Fibroblast of pulmonary artery (primary cell): Measurements from ENCODE around the gene MMP20.
A peak's percentile ranks its signal among the peaks of the same experiment; 100 is the strongest.

ENCODE experiments used
- DNase-seq: peaks from one replicate; pipeline ENCODE4 v3.0.0-alpha.2; 2010; ENCODE audit warnings: low read depth
- H3K4me3 ChIP-seq: replicated peaks from 2 replicates; pipeline ENCODE4 v1.5.1; 2011; ENCODE audit warnings: low read depth, mild to moderate bottlenecking, control low read depth, low read length, moderate library complexity
- TF ChIP-seq, protein P1 (sequence below): IDR thresholded peaks from 2 replicates; pipeline ENCODE4 v1.5.1; 2011; ENCODE audit warnings: mild to moderate bottlenecking, control low read depth, low read length, inconsistent platforms; ENCODE audit errors: missing control alignments

Gene MMP20

DNA sequence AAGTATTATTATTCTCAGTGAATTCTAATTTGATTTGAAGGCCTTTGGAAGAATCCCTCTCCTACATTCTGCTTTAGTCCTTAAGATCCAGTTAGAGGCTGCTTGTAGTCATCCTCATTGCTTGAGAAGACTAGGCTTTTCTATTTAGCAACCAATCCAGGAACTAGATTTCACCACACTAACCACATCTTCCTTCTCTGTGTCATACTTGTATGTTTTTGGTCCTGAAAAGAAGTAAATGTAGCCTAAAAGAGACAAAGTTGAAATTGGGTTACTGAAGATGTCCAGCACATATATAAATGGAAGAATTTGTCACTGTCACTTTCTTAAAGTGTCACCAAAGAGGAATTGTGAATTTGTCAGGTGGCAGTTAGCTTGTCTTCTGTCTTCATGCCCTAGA, 48.0 kb downstream of the MMP20 start:
- DNase-seq, result peak; percentile 24
- H3K4me3 ChIP-seq, result no peak overlapping the region
- TF ChIP-seq, protein P1, sequence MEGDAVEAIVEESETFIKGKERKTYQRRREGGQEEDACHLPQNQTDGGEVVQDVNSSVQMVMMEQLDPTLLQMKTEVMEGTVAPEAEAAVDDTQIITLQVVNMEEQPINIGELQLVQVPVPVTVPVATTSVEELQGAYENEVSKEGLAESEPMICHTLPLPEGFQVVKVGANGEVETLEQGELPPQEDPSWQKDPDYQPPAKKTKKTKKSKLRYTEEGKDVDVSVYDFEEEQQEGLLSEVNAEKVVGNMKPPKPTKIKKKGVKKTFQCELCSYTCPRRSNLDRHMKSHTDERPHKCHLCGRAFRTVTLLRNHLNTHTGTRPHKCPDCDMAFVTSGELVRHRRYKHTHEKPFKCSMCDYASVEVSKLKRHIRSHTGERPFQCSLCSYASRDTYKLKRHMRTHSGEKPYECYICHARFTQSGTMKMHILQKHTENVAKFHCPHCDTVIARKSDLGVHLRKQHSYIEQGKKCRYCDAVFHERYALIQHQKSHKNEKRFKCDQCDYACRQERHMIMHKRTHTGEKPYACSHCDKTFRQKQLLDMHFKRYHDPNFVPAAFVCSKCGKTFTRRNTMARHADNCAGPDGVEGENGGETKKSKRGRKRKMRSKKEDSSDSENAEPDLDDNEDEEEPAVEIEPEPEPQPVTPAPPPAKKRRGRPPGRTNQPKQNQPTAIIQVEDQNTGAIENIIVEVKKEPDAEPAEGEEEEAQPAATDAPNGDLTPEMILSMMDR, result no peak

DNA sequence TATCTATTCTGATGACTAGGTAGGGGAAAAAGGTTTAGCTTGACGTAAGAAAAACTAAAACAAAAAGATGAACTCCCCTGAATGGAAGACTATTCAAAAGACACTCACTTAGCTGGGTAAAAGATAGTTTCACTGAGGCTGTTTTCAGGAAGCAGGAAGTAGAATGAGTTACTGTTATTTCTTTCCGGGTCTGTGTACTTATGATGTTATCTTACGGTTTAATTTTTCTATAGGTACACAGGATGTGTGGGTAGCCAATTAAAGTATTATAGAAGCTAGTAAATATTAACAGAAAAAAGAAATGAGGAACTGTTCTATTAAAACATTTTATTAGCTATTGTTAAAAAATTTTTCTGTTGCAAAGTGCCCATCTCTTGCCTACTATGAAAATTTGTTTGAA, 48.8 kb downstream of the MMP20 start:
- TF ChIP-seq, protein P1, result no peak
- DNase-seq, result no peak
- H3K4me3 ChIP-seq, result no peak overlapping the region

DNA sequence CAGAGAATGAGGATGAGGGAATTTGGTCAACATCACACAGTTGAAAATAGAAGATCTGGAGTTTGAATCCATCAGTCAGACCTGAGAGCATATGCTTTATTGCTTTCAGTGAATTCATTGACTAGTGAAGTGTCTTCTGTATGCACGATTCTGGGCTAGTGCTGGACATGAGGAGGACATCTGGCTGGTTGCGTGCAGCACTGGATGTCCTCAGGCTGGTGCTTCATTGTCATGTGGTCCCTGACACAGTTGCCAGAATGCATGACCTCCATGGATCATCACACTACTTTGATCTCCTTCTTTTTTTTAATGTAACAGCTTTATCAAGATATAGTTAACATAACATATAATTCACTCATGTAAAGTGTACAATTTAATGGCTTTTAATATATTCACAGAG, 50.1 kb downstream of the MMP20 start:
- TF ChIP-seq, protein P1, result no peak
- H3K4me3 ChIP-seq, result no peak overlapping the region
- DNase-seq, result no peak

DNA sequence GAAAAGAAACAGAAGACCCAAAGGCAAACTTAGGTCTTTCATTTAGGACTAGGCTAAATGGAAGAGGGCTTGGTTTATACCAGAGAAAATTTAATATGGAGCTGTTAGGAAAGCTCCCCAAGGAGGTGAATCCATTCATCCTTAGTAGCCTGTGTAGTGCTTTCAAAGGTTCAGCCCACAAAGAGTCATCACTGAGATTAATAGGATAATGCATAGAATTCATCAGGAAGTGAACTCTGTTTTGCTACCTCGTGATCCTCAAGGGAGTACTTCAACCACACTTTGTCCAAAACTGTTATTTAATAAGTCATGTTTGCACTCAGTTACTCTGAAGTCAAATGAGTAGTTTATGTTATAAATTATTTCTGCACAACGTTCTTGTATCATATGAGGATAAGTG, 51.3 kb downstream of the MMP20 start:
- TF ChIP-seq, protein P1, result no peak
- H3K4me3 ChIP-seq, result no peak overlapping the region
- DNase-seq, result peak; percentile 41

DNA sequence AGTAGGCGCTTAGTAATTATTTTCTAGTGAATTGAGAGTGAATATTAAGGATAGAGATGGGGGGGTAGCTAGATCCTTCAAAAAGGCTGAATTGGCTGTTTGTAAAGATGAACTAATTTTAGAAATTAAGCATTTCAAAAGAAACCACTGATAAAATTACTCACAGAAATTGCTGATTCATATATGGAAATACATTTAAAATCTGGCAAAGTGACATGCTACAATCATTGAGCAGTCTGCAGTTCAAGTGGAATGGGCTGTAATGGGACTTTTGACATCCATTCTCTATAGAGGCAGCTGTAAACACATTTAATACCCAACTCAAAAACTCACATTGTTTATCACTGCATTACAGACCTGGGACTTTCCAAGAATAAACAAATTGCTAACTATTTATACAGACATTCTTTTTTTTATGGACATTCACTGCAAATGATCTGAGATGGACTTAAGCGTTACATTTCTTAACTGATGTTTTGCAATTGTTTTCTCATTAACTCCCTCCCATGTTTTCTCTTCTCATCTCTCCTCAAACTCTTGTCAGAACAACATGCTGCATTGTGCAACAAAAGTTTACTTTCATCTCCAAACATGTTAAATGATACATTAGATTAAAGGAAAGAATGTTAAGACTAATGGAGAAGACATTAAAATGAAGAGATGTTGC, 52.4 kb downstream of the MMP20 start:
- DNase-seq, result no peak
- no peak overlapping the region for H3K4me3 ChIP-seq
- TF ChIP-seq, protein P1, result no peak

DNA sequence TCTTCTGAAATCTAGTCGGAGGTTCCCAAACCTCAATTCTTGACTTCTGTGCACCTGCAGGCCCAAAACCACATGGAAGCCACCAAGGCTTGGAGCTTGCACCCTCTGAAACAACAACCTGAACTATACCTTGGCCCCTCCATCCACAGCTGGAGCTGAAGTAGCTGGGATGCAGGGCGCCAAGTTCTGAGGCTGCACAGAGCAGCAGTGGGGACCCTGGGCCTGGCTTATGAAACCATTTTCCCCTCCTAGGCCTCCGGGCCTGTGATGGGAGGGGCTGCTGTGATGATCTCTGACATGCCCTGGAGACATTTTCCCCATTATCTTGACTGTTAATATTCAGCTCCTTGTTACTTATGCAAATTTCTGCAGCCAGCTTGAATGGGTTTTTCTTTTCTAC, 56.3 kb downstream of the MMP20 start:
- DNase-seq, result no peak
- TF ChIP-seq, protein P1, result no peak

DNA sequence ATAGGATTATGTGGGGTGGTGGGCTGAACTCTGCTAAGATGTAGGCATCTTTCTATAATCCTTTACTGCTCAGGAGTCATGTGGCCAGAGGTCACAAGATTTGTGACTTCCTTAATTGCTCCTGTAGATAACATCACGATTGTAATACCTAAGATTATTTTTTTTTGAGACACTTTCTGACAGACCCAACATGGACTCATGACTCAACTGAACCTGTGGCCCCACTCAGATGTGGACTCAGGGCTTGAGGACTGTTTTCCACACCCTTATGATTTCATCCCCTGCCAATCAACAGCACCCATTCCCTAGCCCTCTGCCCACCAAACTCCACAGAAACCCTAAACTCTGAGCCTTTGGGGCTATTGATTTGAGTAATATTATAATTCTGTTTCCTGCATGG, 59.0 kb downstream of the MMP20 start:
- DNase-seq, result no peak

More for the DNA sequence above, 56.3 kb downstream of the MMP20 start:
- no peak overlapping the region for H3K4me3 ChIP-seq

More for the DNA sequence above, 59.0 kb downstream of the MMP20 start:
- TF ChIP-seq, protein P1, result no peak
- no peak overlapping the region for H3K4me3 ChIP-seq
